GM04504 (cell line): ENCODE results near the gene IQCF6.
A peak's percentile ranks its signal among the peaks of the same experiment; 100 is the strongest.
"Not testable (repeated sequence)": the region's sequence is repeated elsewhere in the genome, so short reads cannot be mapped to it uniquely, and the experiment has no call there.

Source experiments
- DNase-seq: peaks from one replicate; pipeline ENCODE4 v3.0.0-alpha.2; 2012; ENCODE audit warnings: low read depth

Gene IQCF6

GRCh38 chr3:51779137-51779536 is at the start of gene IQCF6:
Gene IQCF6, minus strand, starts transcription at chr3:51779237. Its CDS starts 13 bp downstream, at chr3:51779224.
- DNase-seq: no peak

GRCh38 chr3:51828297-51828696 is 49.3 kb upstream of the IQCF6 start:
- no peak for DNase-seq

GRCh38 chr3:51819709-51820406 is 40.8 kb upstream of the IQCF6 start:
- no peak for DNase-seq

GRCh38 chr3:51819151-51819550 is 40.1 kb upstream of the IQCF6 start:
- no peak for DNase-seq

GRCh38 chr3:51817375-51817774 is 38.3 kb upstream of the IQCF6 start:
- DNase-seq: no peak

- no peak for DNase-seq
These were observed 37.7 kb upstream of the IQCF6 start for GRCh38 chr3:51816723-51817122.

GRCh38 chr3:51815614-51816013 is 36.6 kb upstream of the IQCF6 start:
- DNase-seq: no peak

GRCh38 chr3:51814034-51814433 is 35.0 kb upstream of the IQCF6 start:
- DNase-seq: no peak

GRCh38 chr3:51813539-51813938 is 34.5 kb upstream of the IQCF6 start:
- no peak for DNase-seq

GRCh38 chr3:51808934-51809333 is 29.9 kb upstream of the IQCF6 start:
- DNase-seq: no peak

- no peak for DNase-seq
These were observed 23.2 kb upstream of the IQCF6 start for GRCh38 chr3:51802106-51802703.

GRCh38 chr3:51800750-51801125 is 21.7 kb upstream of the IQCF6 start:
- DNase-seq: no peak

- peak; percentile 59 for DNase-seq
These were observed 21.1 kb upstream of the IQCF6 start for GRCh38 chr3:51799879-51800749.

- no peak for DNase-seq
These were observed 19.4 kb upstream of the IQCF6 start for GRCh38 chr3:51798411-51798963.

- DNase-seq: no peak
These were observed 17.8 kb upstream of the IQCF6 start for GRCh38 chr3:51796854-51797253.

- DNase-seq: no peak
These were observed 15.2 kb upstream of the IQCF6 start for GRCh38 chr3:51794206-51794605.

- DNase-seq: no peak
These were observed 13.2 kb upstream of the IQCF6 start for GRCh38 chr3:51792206-51792605.

- DNase-seq: no peak
These were observed 10.4 kb upstream of the IQCF6 start for GRCh38 chr3:51789437-51789836.

GRCh38 chr3:51787576-51787975 is 8.5 kb upstream of the IQCF6 start:
- DNase-seq: not testable (repeated sequence)

- DNase-seq: no peak
These were observed 7.2 kb upstream of the IQCF6 start for GRCh38 chr3:51786267-51786666.

GRCh38 chr3:51778554-51778953 is 483 bp downstream of the IQCF6 start:
- no peak for DNase-seq

- DNase-seq: no peak
These were observed 1.1 kb downstream of the IQCF6 start for GRCh38 chr3:51777985-51778384.
